B cell (primary cell): ENCODE measurements around the gene TRIM65. TPM values are rescaled to one million over a fixed set of nuclear protein-coding genes. Genes with fewer than 3 reads are reported as not detected.

Experiments
- ATAC-seq: fragments of 200-7000 bp; cut with Tn5 transposase; one replicate; pipeline ENCODE4 v1.10.0; 2021; ENCODE audit warnings: low read depth, mild to moderate bottlenecking, moderate number of reproducible peaks, moderate library complexity
- CTCF ChIA-PET: fragments of 350-600 bp; sonication (Branson Sonifier 250); formaldehyde crosslinking; loops from one replicate; lab custom pipeline; 2021; ENCODE audit warnings: antibody characterized with exemption, inconsistent platforms; lab: Charles Lee
- POLR2A ChIA-PET: fragments of 350-600 bp; sonication (Branson Sonifier 250); formaldehyde crosslinking; loops from one replicate; lab custom pipeline; 2021; ENCODE audit warnings: antibody characterized with exemption; lab: Charles Lee
- DNase-seq: peaks from one replicate; pipeline ENCODE4 v3.0.0; 2013
- H2AFZ ChIP-seq: 2 replicates; pipeline ENCODE4 v1.6.1; 2012; ENCODE audit warnings: mild to moderate bottlenecking, low read depth, low read length; ENCODE audit not compliant: insufficient read depth, poor library complexity, severe bottlenecking
- H3K27ac ChIP-seq, 2 donors: 1 replicate in 1 of 2; 2 replicates in 1 of 2; pipeline ENCODE4 v1.5.1; 2012 to 2013; ENCODE audit warnings: low read length in 2 of 2, mild to moderate bottlenecking in 2 of 2, moderate library complexity in 1 of 2
- H3K27me3 ChIP-seq, 4 experiments: fragments of 200-600 bp in 1 of 4; sonication (generic) in 1 of 4; replicated peaks in 1 of 4; 1 replicate in 2 of 4; 2 replicates in 2 of 4; pipeline versions ENCODE4 v1.6.1 to v1.7.0; 2013 to 2016; ENCODE audit warnings: low read length in 3 of 4, mild to moderate bottlenecking in 2 of 4, mixed read lengths in 1 of 4, moderate library complexity in 1 of 4; ENCODE audit not compliant: insufficient read depth in 4 of 4, control insufficient read depth in 3 of 4; ENCODE audit errors: control extremely low read depth in 1 of 4
- H3K36me3 ChIP-seq, 2 experiments: replicated peaks in 1 of 2; 1 replicate in 1 of 2; 2 replicates in 1 of 2; pipeline versions ENCODE4 v1.6.1 to v1.7.1; 2013; ENCODE audit warnings: low read length in 1 of 2; ENCODE audit not compliant: insufficient read depth in 2 of 2, control insufficient read depth in 1 of 2; ENCODE audit errors: control extremely low read depth in 1 of 2, extremely low read depth in 1 of 2
- H3K4me1 ChIP-seq, 2 donors: fragments of 200-600 bp in 1 of 2; sonication (generic) in 1 of 2; 1 replicate in 1 of 2; 2 replicates in 1 of 2; pipeline versions ENCODE4 v1.5.1 to v1.6.1; 2013 to 2017; ENCODE audit warnings: low read length in 2 of 2; ENCODE audit not compliant: control insufficient read depth in 2 of 2, insufficient read depth in 2 of 2
- H3K4me2 ChIP-seq: replicated peaks from 2 replicates; pipeline ENCODE3; 2012; ENCODE audit warnings: mild to moderate bottlenecking, low read depth, low read length; ENCODE audit not compliant: poor library complexity, severe bottlenecking
- H3K4me3 ChIP-seq, 5 experiments: fragments of 200-600 bp in 1 of 5; sonication (generic) in 1 of 5; 1 replicate in 3 of 5; 2 replicates in 2 of 5; pipeline versions ENCODE4 v1.5.1 to v1.7.0; 2011 to 2016; ENCODE audit warnings: low read length in 4 of 5, mild to moderate bottlenecking in 4 of 5, low read depth in 2 of 5, control low read depth in 1 of 5, moderate library complexity in 1 of 5; ENCODE audit not compliant: insufficient read depth in 1 of 5; ENCODE audit errors: control extremely low read depth in 1 of 5, extremely low read depth in 1 of 5
- H3K79me2 ChIP-seq: fragments of 200-600 bp; sonication (generic); one replicate; pipeline ENCODE4 v1.6.0; 2016; ENCODE audit warnings: low read length; ENCODE audit not compliant: control insufficient read depth, insufficient read depth
- H3K9ac ChIP-seq: fragments of 200-600 bp; sonication (generic); 2 replicates; pipeline ENCODE4 v1.6.1; 2017; ENCODE audit warnings: mild to moderate bottlenecking, low read length, moderate library complexity
- H3K9me3 ChIP-seq, 3 donors: one replicate each; pipeline versions ENCODE4 v1.6.1 to v1.7.1; 2013; ENCODE audit warnings: low read length in 2 of 3; ENCODE audit not compliant: control insufficient read depth in 2 of 3, insufficient read depth in 1 of 3; ENCODE audit errors: control extremely low read depth in 1 of 3
- H4K20me1 ChIP-seq: 2 replicates; pipeline ENCODE4 v1.6.0; 2012; ENCODE audit warnings: mild to moderate bottlenecking, low read length; ENCODE audit not compliant: insufficient read depth, control insufficient read depth, poor library complexity, severe bottlenecking
- H3K27ac Mint-ChIP-seq: one replicate; pipeline ENCODE4 v1.8.0; 2021; ENCODE audit warnings: mixed read lengths
- H3K27me3 Mint-ChIP-seq: one replicate; pipeline ENCODE4 v1.8.0; 2021; ENCODE audit warnings: mixed read lengths
- H3K4me1 Mint-ChIP-seq: one replicate; pipeline ENCODE4 v1.8.0; 2021; ENCODE audit warnings: mixed read lengths
- H3K4me3 Mint-ChIP-seq: one replicate; pipeline ENCODE4 v1.8.0; 2021; ENCODE audit warnings: mixed read lengths
- H3K9me3 Mint-ChIP-seq: one replicate; pipeline ENCODE4 v1.8.0; 2022; ENCODE audit warnings: mixed read lengths; ENCODE audit not compliant: insufficient read depth
- CTCF ChIP-seq: fragments of 200-600 bp; IDR thresholded peaks from one replicate; pipeline ENCODE4 v1.8.0; 2022; ENCODE audit warnings: antibody characterized with exemption, mild to moderate bottlenecking
- EZH2 ChIP-seq: IDR thresholded peaks from 2 replicates; pipeline ENCODE4 v1.6.1; 2012; ENCODE audit warnings: borderline replicate concordance, low read depth, mild to moderate bottlenecking, moderate library complexity, low read length; ENCODE audit not compliant: insufficient read depth, poor library complexity, severe bottlenecking
- WGBS: methylation state at CpG from one replicate; pipeline ENCODE4 v1.1.5; 2013; ENCODE audit warnings: missing lambda C conversion rate; ENCODE audit not compliant: insufficient coverage; 5-methylcytosine and 5-hydroxymethylcytosine counted together
- intact Hi-C: fragments of 100-400 bp; cut with micrococcal nuclease; formaldehyde crosslinking; loops from one replicate; pipeline ENCODE4 v1.10.0; 2022
- polyA plus RNA-seq: library from polyadenylated mRNA; depleted of rRNA; stranded (reverse); fragments of >200 nt; gene quantifications from 2 replicates; pipeline ENCODE4 v1.2.3, GENCODE V29; 2012
- total RNA-seq, 2 donors: library from RNA; stranded (reverse); fragments of 120-200 nt in 1 of 2; gene quantifications; 1 replicate in 1 of 2; 2 replicates in 1 of 2; pipeline versions ENCODE4 v1.2.3 to v1.2.4, GENCODE V29; 2013 to 2022

TRIM65 gene
- total and polyA plus RNA-seq, 2 donors (not counting 1 experiment from before 2014, with no cell fraction given): 16.8 to 40.7 TPM

GRCh38 chr17:75875940-75876189 is 20.9 kb downstream of the TRIM65 start:
- DNase-seq (no peak), ATAC-seq (no peak)
- 41% methylated on average over 5 of the region's 5 CpGs for WGBS
- H3K9ac ChIP-seq: peak overlapping the region; percentile 76
- peak overlapping the region; percentile 50 to 55 for H3K27ac ChIP-seq
- peaks cover 30 to 44% of the 10 kb centered on the region in 2 donors for H3K4me1 ChIP-seq
- no peaks in the 10 kb centered on the region for H4K20me1 ChIP-seq
- H3K4me1 Mint-ChIP-seq: peaks cover 35% of the 10 kb centered on the region
- H3K27me3 Mint-ChIP-seq: peaks cover 4% of the 10 kb centered on the region
- H3K9me3 Mint-ChIP-seq: no peaks in the 10 kb centered on the region
- peak overlapping the region; percentile 91 for H3K27ac Mint-ChIP-seq
- peaks cover 0 to 7% (median 1%) of the 10 kb centered on the region in 4 experiments for H3K27me3 ChIP-seq
- ChIA-PET POLR2A (interaction anchor here (0.8 to 2.0 kb wide), 9 partner anchors 11 to 99 kb away, joined by 3 to 18 read pairs (median 5); partner anchors contain the start of genes UNC13D, UNK and WBP2), CTCF (interaction anchor here (0.6 to 5.6 kb wide), 18 partner anchors 10 to 1239 kb away, joined by 3 to 52 read pairs (median 4); partner anchors contain the start of genes MRPL38, TRIM65 and WBP2)
- H3K4me2 ChIP-seq: peak overlapping the region; percentile 98
- H3K79me2 ChIP-seq: no peaks in the 10 kb centered on the region
- intact Hi-C loops: loop anchor here (1.0 to 5.0 kb wide), 5 partner anchors 12 to 34 kb away; partner anchors contain the start of genes MRPL38, TRIM65, UNC13D and WBP2
- H2AFZ ChIP-seq: peak overlapping the region; percentile 94
- H3K4me3 Mint-ChIP-seq: peak overlapping the region; percentile 90
- no peaks in the 10 kb centered on the region for H3K9me3 ChIP-seq
- TF ChIP-seq EZH2: no peak
- TF ChIP-seq CTCF: no peak
- no peaks in the 10 kb centered on the region for H3K36me3 ChIP-seq
- H3K4me3 ChIP-seq: peak overlapping the region in 4 of 5 experiments; percentile 24 to 69 (median 52)
